Astrocyte of the spinal cord (primary cell): ENCODE measurements around the gene ARHGAP9.
"Not testable (repeated sequence)": the region's sequence is repeated elsewhere in the genome, so short reads cannot be mapped to it uniquely, and the experiment has no call there.

ENCODE experiments used
- DNase-seq: peaks from one replicate; pipeline ENCODE4 v3.0.0; 2011; ENCODE audit warnings: low read depth, low spot score
- H3K4me3 ChIP-seq: 2 replicates; pipeline ENCODE4 v1.5.1; 2011; ENCODE audit warnings: low read depth, mild to moderate bottlenecking, low read length, moderate library complexity
- CTCF ChIP-seq: IDR thresholded peaks from 2 replicates; pipeline ENCODE4 v1.5.1; 2012; ENCODE audit warnings: low read depth, mild to moderate bottlenecking, low read length, inconsistent platforms
- in situ Hi-C: cut with HindIII; loops from 2 replicates; pipeline ENCODE4 v1.10.0; 2017; ENCODE audit warnings: low sequenced_read_pairs

ARHGAP9 gene

GRCh38 chr12:57520053-57520818, 40.6 kb upstream of the ARHGAP9 start, which contains the start of gene DDIT3:
DDIT3 (minus strand) TSS chr12:57520514; CDS start chr12:57517406, 3,108 bp downstream.
- peak; percentile 99 for DNase-seq
- TF ChIP-seq CTCF, result no peak
- in situ Hi-C loops, result no loop called here
- H3K4me3 ChIP-seq, result peak within 1 kb of the TSS; percentile 80

- DNase-seq, result no peak
- peak overlapping the region; percentile 80 for H3K4me3 ChIP-seq
- no peak for TF ChIP-seq CTCF
- in situ Hi-C loops, result no loop called here
These were observed 40.1 kb upstream of the ARHGAP9 start for GRCh38 chr12:57519796-57520052.

GRCh38 chr12:57518920-57519795, 39.5 kb upstream of the ARHGAP9 start:
- no peak for TF ChIP-seq CTCF
- in situ Hi-C loops, result no loop called here
- DNase-seq, result peak; percentile 25
- H3K4me3 ChIP-seq, result peak overlapping the region; percentile 80

GRCh38 chr12:57518176-57518919, 38.7 kb upstream of the ARHGAP9 start:
- no peak for DNase-seq
- peak overlapping the region; percentile 80 for H3K4me3 ChIP-seq
- in situ Hi-C loops, result no loop called here
- no peak for TF ChIP-seq CTCF

- peak overlapping the region; percentile 80 for H3K4me3 ChIP-seq
- in situ Hi-C loops, DNase-seq: not testable (repeated sequence)
These were observed 38.1 kb upstream of the ARHGAP9 start for GRCh38 chr12:57517718-57518117.

- in situ Hi-C loops, result no loop called here
- TF ChIP-seq CTCF, result no peak
- H3K4me3 ChIP-seq, result no peak overlapping the region
- peak; percentile 38 for DNase-seq
These were observed 37.5 kb upstream of the ARHGAP9 start for GRCh38 chr12:57517187-57517586.
